ENCODE data around the gene ENO3.

DNA sequence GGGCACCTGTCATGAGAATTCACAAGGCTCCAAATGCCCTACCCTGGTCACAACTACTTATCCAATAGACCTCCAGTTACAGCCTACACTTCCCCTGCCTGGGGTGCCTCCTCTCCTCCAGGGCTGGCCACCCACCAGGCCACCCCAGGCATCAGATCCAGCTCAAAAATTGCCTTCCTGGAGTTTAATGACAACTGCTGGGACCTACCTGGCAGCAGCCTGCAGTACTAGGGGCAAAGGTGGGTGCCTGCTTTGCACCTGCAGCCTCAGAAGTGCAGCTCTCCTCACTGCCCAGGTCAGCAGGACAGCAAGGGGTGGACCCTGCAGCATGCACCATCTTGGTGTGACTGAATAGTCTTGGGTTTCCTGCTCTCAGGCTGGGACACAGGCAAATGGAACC, 15.3 kb upstream of the ENO3 start:
- TF ChIP-seq, protein P1, sequence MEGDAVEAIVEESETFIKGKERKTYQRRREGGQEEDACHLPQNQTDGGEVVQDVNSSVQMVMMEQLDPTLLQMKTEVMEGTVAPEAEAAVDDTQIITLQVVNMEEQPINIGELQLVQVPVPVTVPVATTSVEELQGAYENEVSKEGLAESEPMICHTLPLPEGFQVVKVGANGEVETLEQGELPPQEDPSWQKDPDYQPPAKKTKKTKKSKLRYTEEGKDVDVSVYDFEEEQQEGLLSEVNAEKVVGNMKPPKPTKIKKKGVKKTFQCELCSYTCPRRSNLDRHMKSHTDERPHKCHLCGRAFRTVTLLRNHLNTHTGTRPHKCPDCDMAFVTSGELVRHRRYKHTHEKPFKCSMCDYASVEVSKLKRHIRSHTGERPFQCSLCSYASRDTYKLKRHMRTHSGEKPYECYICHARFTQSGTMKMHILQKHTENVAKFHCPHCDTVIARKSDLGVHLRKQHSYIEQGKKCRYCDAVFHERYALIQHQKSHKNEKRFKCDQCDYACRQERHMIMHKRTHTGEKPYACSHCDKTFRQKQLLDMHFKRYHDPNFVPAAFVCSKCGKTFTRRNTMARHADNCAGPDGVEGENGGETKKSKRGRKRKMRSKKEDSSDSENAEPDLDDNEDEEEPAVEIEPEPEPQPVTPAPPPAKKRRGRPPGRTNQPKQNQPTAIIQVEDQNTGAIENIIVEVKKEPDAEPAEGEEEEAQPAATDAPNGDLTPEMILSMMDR (IDR thresholded peaks at IDR 0.05) = no peak
- no peak for TF ChIP-seq POLR2A (IDR thresholded peaks at IDR 0.05)

All from testis (tissue), 2 donors.